GM21528 (cell line): ENCODE data around the gene DOCK9.
"Not testable (repeated sequence)": the region's sequence is repeated elsewhere in the genome, so short reads cannot be mapped to it uniquely, and the experiment has no call there.

Source experiments
- ATAC-seq: cut with Tn5 transposase; IDR thresholded peaks from one replicate; pipeline ENCODE4 v1.9.1; 2021; ENCODE audit warnings: mild to moderate bottlenecking, moderate library complexity; ENCODE audit not compliant: unreplicated experiment, low FRiP score

The DOCK9 gene

GRCh38 chr13:98761126-98761985 lies 216.5 kb downstream of the DOCK9 start:
- no peak for ATAC-seq

- ATAC-seq: no peak
Measured at GRCh38 chr13:98755729-98756128, 222.1 kb downstream of the DOCK9 start.

- ATAC-seq: no peak
Measured at GRCh38 chr13:98755116-98755515, 222.7 kb downstream of the DOCK9 start.

- ATAC-seq: not testable (repeated sequence)
Measured at GRCh38 chr13:98754468-98754867, 223.4 kb downstream of the DOCK9 start.

- no peak for ATAC-seq
Measured at GRCh38 chr13:98752467-98753290, 225.2 kb downstream of the DOCK9 start, which contains the start of gene SLC15A1. Gene SLC15A1, minus strand, starts transcription at chr13:98752672. Its CDS starts 74 bp downstream, at chr13:98752598.

GRCh38 chr13:98751861-98752466 lies 225.9 kb downstream of the DOCK9 start:
- no peak for ATAC-seq

GRCh38 chr13:98751367-98751782 lies 226.5 kb downstream of the DOCK9 start:
- no peak for ATAC-seq

- no peak for ATAC-seq
Measured at GRCh38 chr13:98749501-98749900, 228.4 kb downstream of the DOCK9 start.

GRCh38 chr13:98746968-98747367 lies 230.9 kb downstream of the DOCK9 start:
- ATAC-seq: no peak
